GM10266 (cell line): ENCODE data around the gene NEUROG2.

ENCODE experiments used
- DNase-seq: peaks from one replicate; pipeline ENCODE4 v3.0.0; 2012; ENCODE audit errors: extremely low spot score
- TF ChIP-seq, protein P1 (sequence below): IDR thresholded peaks from 2 replicates; pipeline ENCODE4 v1.5.1; 2012; ENCODE audit warnings: mild to moderate bottlenecking, low read depth; ENCODE audit not compliant: control insufficient read depth, insufficient read depth; ENCODE audit errors: missing control alignments

The NEUROG2 gene

DNA sequence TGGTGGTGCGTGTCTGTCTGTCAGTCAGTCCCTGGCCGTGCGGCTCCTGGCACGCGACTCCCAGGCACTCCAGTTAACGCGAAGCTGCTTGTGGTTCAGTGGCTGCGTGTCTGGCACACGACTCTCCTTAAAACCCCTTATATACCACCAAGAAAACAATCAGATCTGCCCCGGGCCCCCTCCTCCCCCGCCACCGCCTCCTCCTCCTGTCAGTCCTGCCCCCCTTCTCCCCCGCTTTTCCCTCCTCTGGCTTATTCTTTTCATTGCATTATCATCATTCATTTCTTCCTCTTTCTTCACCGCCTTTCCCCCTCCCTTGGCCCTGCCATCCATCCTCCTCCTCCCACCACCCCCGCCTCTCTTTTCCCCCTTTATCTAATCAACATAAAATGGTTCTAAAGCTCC is at the start of gene NEUROG2:
NEUROG2 (minus strand) TSS at position 115 of the 405 bp plus-strand sequence. CDS start 705 bp downstream, outside the sequence.
- DNase-seq = no peak
- TF ChIP-seq, protein P1, sequence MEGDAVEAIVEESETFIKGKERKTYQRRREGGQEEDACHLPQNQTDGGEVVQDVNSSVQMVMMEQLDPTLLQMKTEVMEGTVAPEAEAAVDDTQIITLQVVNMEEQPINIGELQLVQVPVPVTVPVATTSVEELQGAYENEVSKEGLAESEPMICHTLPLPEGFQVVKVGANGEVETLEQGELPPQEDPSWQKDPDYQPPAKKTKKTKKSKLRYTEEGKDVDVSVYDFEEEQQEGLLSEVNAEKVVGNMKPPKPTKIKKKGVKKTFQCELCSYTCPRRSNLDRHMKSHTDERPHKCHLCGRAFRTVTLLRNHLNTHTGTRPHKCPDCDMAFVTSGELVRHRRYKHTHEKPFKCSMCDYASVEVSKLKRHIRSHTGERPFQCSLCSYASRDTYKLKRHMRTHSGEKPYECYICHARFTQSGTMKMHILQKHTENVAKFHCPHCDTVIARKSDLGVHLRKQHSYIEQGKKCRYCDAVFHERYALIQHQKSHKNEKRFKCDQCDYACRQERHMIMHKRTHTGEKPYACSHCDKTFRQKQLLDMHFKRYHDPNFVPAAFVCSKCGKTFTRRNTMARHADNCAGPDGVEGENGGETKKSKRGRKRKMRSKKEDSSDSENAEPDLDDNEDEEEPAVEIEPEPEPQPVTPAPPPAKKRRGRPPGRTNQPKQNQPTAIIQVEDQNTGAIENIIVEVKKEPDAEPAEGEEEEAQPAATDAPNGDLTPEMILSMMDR = no peak

DNA sequence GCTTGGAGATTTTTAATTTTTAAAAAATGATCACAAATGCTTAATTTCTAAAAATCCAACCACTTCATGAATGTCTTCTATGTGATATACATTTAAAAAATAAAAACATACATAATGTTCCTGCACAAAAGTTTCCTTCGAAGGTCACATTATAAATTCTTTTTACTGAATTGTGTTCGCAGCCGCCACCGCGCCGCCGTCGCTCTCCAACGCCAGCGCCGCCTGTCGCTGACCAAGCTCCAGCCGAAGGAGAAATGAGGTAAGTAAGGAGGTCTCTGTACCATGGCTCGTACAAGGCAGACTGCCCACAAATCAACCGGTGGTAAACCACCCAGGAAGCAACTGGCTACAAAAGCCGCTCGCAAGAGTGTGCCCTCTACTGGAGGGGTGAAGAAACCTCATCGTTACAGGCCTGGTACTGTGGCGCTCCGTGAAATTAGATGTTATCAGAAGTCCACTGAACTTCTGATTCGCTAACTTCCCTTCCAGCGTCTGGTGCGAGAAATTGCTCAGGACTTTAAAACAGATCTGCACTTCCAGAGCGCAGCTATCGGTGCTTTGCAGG is 48.8 kb upstream of the NEUROG2 start:
- TF ChIP-seq, protein P1 = no peak
- DNase-seq = no peak

DNA sequence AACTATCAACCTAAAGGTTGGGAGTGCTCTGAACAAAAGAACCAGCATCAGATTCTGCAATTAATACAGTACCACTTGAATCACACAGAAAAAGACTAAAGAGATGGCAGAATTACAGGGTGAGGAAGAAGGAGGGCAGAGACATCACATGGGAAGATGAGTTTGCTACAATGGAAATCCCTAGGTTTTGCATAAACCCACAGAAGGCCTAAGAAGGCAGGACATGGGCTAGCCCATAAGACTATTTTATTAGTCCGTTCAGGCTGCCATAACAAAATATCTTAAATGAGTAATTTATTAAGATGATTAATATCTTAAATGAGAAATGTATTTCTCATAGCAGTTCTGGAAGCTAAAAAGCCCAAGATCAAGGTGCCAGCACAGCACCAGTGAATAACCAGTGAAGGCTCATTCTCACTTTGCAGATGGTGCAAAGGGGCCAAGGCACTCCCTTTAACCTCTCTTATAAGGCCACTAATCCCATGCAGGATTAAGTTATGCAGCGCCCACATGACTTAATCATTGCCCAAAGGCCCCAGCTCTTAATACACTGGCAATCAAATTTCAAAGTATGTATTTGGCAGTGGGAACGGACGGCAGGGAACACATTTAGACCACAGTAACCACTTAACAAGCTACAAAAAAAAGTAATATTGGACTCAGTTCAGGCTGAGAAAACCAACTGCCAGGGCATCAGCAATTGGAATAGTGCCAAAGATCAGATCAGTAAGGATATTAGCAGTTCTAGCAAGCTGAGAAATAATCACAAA is 47.6 kb upstream of the NEUROG2 start:
- TF ChIP-seq, protein P1 = no peak
- DNase-seq = no peak

DNA sequence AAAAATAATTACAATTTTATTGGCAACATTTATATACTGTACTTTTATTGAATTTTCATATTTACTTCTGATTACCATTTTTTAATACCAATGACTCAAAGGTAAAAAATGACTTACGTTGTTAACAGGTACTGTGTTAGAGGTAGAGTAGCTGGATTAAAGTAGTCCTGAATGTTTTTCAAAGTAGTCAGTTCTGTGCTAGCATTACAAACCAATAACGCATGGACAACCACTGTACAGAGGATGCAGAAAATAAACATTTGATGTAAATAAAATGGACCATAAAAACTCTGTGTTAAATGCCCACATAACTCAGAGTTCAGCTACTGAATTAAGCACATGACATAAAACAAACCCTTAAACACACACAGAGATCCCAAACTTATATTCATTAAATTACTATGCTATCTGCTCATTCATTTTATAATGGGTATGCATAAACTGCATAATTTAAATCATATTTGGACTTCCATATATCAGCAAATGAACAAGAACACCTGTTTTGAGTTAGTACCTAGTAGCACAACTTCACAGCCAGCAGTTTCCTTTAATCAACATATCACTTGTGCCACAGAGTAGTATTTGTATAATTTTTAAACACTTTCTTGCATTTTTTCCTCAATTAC is 46.4 kb upstream of the NEUROG2 start:
- TF ChIP-seq, protein P1 = no peak
- no peak for DNase-seq

DNA sequence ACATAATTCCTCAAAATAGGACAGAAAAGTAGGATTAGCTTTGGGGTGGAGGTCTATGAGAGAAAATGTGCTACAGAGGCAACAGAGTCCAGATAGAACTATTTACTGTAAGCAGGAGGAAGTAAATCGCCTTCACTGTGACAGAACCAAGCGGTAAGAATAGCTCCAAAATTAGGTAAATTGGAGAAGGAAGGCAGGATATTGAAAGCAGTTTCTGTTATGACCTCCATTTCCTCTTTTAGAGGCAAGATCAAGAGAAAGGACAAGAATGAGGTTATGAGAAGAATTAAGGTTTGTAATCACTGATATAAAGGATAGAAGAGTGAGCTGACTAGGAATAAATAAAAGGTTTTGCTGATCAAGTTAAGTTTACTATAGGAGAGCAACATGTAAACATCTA is 44.1 kb upstream of the NEUROG2 start:
- no peak for DNase-seq

DNA sequence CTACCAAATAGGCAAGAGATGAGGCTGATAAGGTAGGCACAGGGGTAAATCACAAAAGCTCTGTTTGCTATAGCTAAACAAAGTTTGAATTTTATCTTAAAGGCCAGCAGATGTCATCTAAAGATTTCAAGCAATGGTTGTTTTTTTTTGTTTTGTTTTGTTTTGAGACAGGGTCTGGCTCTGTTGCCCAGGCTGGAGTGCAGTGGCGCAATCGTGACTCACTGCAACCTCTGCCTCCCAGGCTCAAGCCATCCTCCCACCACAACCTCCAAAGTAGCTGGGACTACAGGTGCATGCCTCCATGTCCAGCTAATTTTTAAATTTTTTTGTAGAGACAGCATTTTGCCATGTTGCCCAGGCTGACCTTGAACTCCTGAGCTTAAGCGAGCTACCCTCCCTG is 43.1 kb upstream of the NEUROG2 start:
- no peak for DNase-seq
- TF ChIP-seq, protein P1 = no peak

More for the DNA sequence above, 44.1 kb upstream of the NEUROG2 start:
- TF ChIP-seq, protein P1 = no peak
